Vagina (tissue), 2 donors: ENCODE data around the gene INHBB.

Source experiments
- CTCF ChIP-seq, 3 experiments: fragments of 450-650 bp in 2 of 3; fragments of 200-600 bp in 1 of 3; sonication (generic) in 1 of 3; IDR thresholded peaks; one replicate each; pipeline ENCODE4 v1.5.1; 2017 to 2019; ENCODE audit warnings: antibody characterized with exemption in 3 of 3, mild to moderate bottlenecking in 2 of 3, moderate library complexity in 2 of 3
- POLR2AphosphoS5 ChIP-seq, 2 donors: sonication (generic); formaldehyde crosslinking; IDR thresholded peaks; one replicate each; pipeline ENCODE4 v1.9.0; 2017; ENCODE audit warnings: antibody characterized with exemption in 2 of 2, mild to moderate bottlenecking in 2 of 2, low read depth in 1 of 2; ENCODE audit not compliant: insufficient read depth in 1 of 2

GRCh38 chr2:120371969-120372625 lies 26.2 kb downstream of the INHBB start:
- TF ChIP-seq CTCF (IDR thresholded peaks at IDR 0.05) (no peak), POLR2AphosphoS5 (IDR thresholded peaks at IDR 0.05; ENCODE audit: insufficient read depth in 1 of 2, low read depth in 1 of 2) (no peak)
